Loucy (cell line): ENCODE data around the gene RPP14.

ENCODE experiments used
- EZH2phosphoT487 ChIP-seq: fragments of 200-600 bp; IDR thresholded peaks from 2 replicates; pipeline ENCODE4 v1.6.1; 2018; ENCODE audit warnings: antibody characterized with exemption, mild to moderate bottlenecking, moderate library complexity, borderline replicate concordance
- TF ChIP-seq, protein P1 (sequence below): fragments of 200-600 bp; sonication (generic); conservative IDR thresholded peaks from 2 replicates; pipeline ENCODE4 v1.5.1; 2014; ENCODE audit warnings: mild to moderate bottlenecking, antibody characterized with exemption, low read length

DNA sequence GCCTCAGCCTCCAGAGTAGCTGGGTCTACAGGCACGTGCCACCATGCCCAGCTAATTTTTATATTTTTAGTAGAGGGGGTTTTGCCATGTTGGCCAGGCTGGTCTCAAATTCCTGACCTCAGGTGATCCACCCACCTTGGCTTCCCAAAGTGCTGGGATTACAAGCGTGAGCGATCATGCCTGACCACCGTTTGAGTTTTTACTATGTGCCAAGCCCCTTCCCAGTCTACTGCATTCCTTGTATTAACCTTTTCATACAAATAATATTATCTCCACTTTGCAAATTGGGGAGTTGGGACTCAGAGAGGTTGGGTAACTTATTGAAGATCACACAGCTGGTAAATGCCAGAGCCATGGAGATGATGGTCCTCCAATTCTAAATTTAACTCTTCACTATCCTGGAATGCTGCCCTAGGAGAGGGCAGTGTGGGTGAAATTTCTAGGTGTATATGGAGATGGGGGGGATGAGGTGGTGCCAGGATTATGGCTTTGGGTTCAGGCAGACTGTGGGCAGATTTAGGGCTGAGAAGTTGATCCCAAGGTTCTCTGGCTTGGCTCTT is 25.6 kb downstream of the RPP14 start:
- TF ChIP-seq, protein P1, sequence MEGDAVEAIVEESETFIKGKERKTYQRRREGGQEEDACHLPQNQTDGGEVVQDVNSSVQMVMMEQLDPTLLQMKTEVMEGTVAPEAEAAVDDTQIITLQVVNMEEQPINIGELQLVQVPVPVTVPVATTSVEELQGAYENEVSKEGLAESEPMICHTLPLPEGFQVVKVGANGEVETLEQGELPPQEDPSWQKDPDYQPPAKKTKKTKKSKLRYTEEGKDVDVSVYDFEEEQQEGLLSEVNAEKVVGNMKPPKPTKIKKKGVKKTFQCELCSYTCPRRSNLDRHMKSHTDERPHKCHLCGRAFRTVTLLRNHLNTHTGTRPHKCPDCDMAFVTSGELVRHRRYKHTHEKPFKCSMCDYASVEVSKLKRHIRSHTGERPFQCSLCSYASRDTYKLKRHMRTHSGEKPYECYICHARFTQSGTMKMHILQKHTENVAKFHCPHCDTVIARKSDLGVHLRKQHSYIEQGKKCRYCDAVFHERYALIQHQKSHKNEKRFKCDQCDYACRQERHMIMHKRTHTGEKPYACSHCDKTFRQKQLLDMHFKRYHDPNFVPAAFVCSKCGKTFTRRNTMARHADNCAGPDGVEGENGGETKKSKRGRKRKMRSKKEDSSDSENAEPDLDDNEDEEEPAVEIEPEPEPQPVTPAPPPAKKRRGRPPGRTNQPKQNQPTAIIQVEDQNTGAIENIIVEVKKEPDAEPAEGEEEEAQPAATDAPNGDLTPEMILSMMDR: no peak
- no peak for TF ChIP-seq EZH2phosphoT487
